A549 (cell line): ENCODE results near the gene NFIA. TPM values are rescaled to one million over a fixed set of nuclear protein-coding genes. Genes with fewer than 3 reads are reported as not detected.

ENCODE experiments used
- ATAC-seq, 2 experiments: fragments of 200-7000 bp in 1 of 2; fragments of >200 bp in 1 of 2; cut with Nextera tagmentation in 1 of 2; cut with Tn5 transposase in 1 of 2; 3 replicates each; pipeline versions ENCODE4 v1.8.0 to v1.9.1; 2018 to 2020; ENCODE audit warnings: mild to moderate bottlenecking in 1 of 2, moderate library complexity in 1 of 2
- CTCF ChIA-PET: fragments of 300-600 bp; sonication (Branson Sonifier 250); formaldehyde crosslinking; extraction: SDS; loops from one replicate; lab custom pipeline; 2021; ENCODE audit warnings: antibody characterized with exemption, inconsistent platforms; lab: Yijun Ruan, JAX
- POLR2A ChIA-PET: fragments of 350-600 bp; formaldehyde crosslinking; extraction: SDS; loops from one replicate; lab custom pipeline; 2021; ENCODE audit warnings: antibody characterized with exemption, inconsistent platforms; lab: Yijun Ruan, JAX
- DNase-seq, 2 experiments: peaks; one replicate each; pipeline versions ENCODE4 v3.0.0 to v3.0.0-alpha.2; 2011 to 2016; ENCODE audit warnings: low read depth in 1 of 2, low spot score in 1 of 2
- FAIRE-seq: peaks from 2 replicates; lab custom pipeline; 2011; peaks lifted over from hg19 to GRCh38; lab: Jason Lieb, UNC
- H3K27ac ChIP-seq, 2 experiments: fragments of >200 bp; sonication (Bioruptor Twin); formaldehyde crosslinking; 3 replicates each; pipeline ENCODE4 v1.5.1; 2016 to 2017
- H3K4me1 ChIP-seq: fragments of >200 bp; sonication (Bioruptor Twin); formaldehyde crosslinking; 3 replicates; pipeline ENCODE4 v1.6.1; 2016
- H3K4me2 ChIP-seq: fragments of >200 bp; sonication (Bioruptor Twin); formaldehyde crosslinking; 3 replicates; pipeline ENCODE4 v1.6.1; 2016
- H3K4me3 ChIP-seq: fragments of >200 bp; sonication (Bioruptor Twin); formaldehyde crosslinking; 3 replicates; pipeline ENCODE4 v1.5.1; 2016
- H3K9me3 ChIP-seq: fragments of >200 bp; sonication (Bioruptor Twin); formaldehyde crosslinking; 3 replicates; pipeline ENCODE4 v1.6.1; 2016
- BHLHE40 ChIP-seq: IDR thresholded peaks from 2 replicates; pipeline ENCODE4 v1.6.1; 2012; ENCODE audit warnings: low read depth, low read length, inconsistent platforms
- EHF ChIP-seq: fragments of 250-450 bp; sonication (Bioruptor Pico); IDR thresholded peaks from 2 replicates; pipeline ENCODE4 v1.5.0; 2020; ENCODE audit warnings: mild to moderate bottlenecking
- FOSL2 ChIP-seq, 2 experiments: fragments of 450-650 bp in 1 of 2; fragments of >200 bp in 1 of 2; sonication (Bioruptor Twin) in 1 of 2; formaldehyde crosslinking; IDR thresholded peaks; 2 replicates each; pipeline versions ENCODE4 v1.5.0 to v1.6.1; 2016 to 2020; ENCODE audit warnings: mild to moderate bottlenecking in 1 of 2, moderate library complexity in 1 of 2
- FOXS1 ChIP-seq: fragments of 250-450 bp; sonication (Bioruptor Pico); IDR thresholded peaks from 2 replicates; pipeline ENCODE4 v1.5.0; 2020; ENCODE audit warnings: mild to moderate bottlenecking, moderate library complexity
- GATA3 ChIP-seq: IDR thresholded peaks from 2 replicates; pipeline ENCODE4 v1.6.1; 2012; ENCODE audit warnings: borderline replicate concordance
- HOXB13 ChIP-seq: fragments of 250-450 bp; sonication (Bioruptor Pico); IDR thresholded peaks from 2 replicates; pipeline ENCODE4 v1.5.0; 2020; ENCODE audit warnings: low read depth, mild to moderate bottlenecking, moderate library complexity
- JUN ChIP-seq, 2 experiments: fragments of >200 bp; sonication (Bioruptor Twin); formaldehyde crosslinking; IDR thresholded peaks; 2 replicates in 1 of 2; 3 replicates in 1 of 2; pipeline ENCODE4 v1.6.1; 2016 to 2017
- KDM5A ChIP-seq: fragments of 200-600 bp; sonication (generic); IDR thresholded peaks from 2 replicates; pipeline ENCODE4 v1.6.1; 2016; ENCODE audit warnings: antibody characterized with exemption, mild to moderate bottlenecking
- PHF8 ChIP-seq: fragments of 200-600 bp; sonication (generic); IDR thresholded peaks from 2 replicates; pipeline ENCODE4 v1.6.1; 2016; ENCODE audit warnings: low read depth, mild to moderate bottlenecking, antibody characterized with exemption, moderate library complexity, borderline replicate concordance
- POLR2AphosphoS2 ChIP-seq: conservative IDR thresholded peaks from 2 replicates; pipeline ENCODE4 v1.6.1; 2012; ENCODE audit warnings: low read length, improper control_type of control experiment, inconsistent platforms
- TFCP2L1 ChIP-seq: fragments of 250-450 bp; sonication (Bioruptor Pico); IDR thresholded peaks from 2 replicates; pipeline ENCODE4 v1.5.0; 2021; ENCODE audit warnings: mild to moderate bottlenecking
- WGBS: methylation state at CpG from one replicate; pipeline ENCODE4 v1.1.6; 2017; ENCODE audit errors: missing lambda C conversion rate; 5-methylcytosine and 5-hydroxymethylcytosine counted together
- polyA plus RNA-seq, 4 experiments: library from polyadenylated mRNA; depleted of rRNA in 3 of 4; stranded (reverse); fragments of >200 nt; fragmentation: RNase III in 1 of 4; extraction: RNeasy Plus Mini Kit Qiagen cat#74134 plus additional on column Dnase treatment in 1 of 4; gene quantifications; 2 replicates in 3 of 4; 3 replicates in 1 of 4; pipeline ENCODE4 v1.2.3, GENCODE V29; 2011 to 2017
- TF ChIP-seq, protein P1 (sequence below): IDR thresholded peaks from 2 replicates; pipeline ENCODE4 v1.6.1; 2012
- TF ChIP-seq, protein P2 (sequence below): fragments of 450-650 bp; IDR thresholded peaks from 2 replicates; pipeline ENCODE4 v1.6.1; 2014; ENCODE audit warnings: antibody characterized with exemption
- TF ChIP-seq, protein P3 (sequence below): fragments of >200 bp; sonication (Bioruptor Twin); formaldehyde crosslinking; IDR thresholded peaks from 2 replicates; pipeline ENCODE4 v1.6.1; 2016
- TF ChIP-seq, protein P4 (sequence below): fragments of >200 bp; sonication (Bioruptor Twin); formaldehyde crosslinking; IDR thresholded peaks from 3 replicates; pipeline ENCODE4 v1.5.1; 2016
- TF ChIP-seq, protein P5 (sequence below): fragments of 200-600 bp; sonication (generic); IDR thresholded peaks from 2 replicates; pipeline ENCODE4 v1.6.1; 2016; ENCODE audit warnings: antibody characterized with exemption, mild to moderate bottlenecking, moderate library complexity

The NFIA gene
- polyA plus RNA-seq, 2 of the 4 experiments (the other 2 are of a cell fraction), result 6.5 to 25.8 TPM

DNA sequence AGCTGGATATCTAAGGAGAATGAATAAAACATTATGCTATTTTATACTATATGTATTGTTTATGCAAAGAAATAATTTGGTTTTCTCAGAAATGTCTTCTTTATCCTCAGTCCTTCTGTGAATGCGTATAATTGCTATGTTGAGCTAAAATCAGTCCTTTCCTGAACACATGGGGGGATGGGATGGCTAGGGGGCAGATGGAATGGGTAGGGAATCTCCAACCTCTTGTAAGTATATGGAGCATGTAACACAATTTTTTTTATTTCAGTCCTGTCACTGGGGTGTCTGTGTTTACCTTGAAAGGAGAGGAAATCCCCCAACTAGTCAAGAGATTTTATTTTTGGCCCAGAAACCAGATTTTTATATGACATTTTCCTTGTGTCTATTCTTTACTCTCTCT lies 291.8 kb downstream of the NFIA start:
- POLR2A ChIA-PET, result no interaction called here
- FAIRE-seq (no peak), ATAC-seq (no peak)

DNA sequence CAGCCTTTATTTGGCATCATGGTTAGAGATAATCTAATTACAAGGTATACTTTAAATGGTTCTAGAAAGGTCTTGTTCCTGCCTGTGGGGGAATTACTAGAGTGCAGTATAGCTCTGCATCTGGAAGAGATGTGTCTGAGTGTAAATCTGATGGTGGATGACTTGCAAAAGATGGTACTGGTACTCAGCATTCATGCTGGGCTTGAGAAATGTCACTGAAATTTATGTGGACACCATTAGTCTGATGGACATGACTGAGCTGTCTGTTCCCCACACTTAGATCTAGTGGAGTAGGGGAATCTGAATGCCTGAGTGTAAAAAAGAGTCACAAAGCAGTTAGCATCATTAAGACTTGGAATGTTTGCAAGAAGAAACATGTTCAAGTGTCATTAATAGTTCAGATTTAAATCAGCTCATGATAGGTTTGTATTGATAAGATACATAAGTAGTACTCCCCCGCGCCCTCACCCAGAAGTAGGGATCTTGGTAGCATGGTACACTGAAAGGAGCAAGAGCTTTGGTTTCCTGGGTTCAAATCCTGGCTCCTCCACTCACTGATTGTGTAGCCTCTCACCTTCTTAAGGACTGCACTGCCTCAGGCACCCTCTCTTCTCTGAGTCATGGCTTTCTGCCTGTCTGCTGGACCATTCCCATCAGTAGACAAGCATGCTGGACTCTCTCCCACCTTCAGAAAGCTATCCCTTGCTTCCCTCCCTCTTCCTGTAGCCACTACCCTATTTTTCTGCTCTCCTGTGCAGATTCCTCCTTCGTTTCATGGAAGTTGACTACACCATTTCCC lies 292.9 kb downstream of the NFIA start:
- Histone ChIP-seq H3K4me1 (no peaks in the 10 kb centered on the region; the same call in 2 of the 3 replicates), H3K4me2 (no peak overlapping the region), H3K27ac (no peak overlapping the region), H3K9me3 (no peaks in the 10 kb centered on the region), H3K4me3 (no peak overlapping the region)
- FAIRE-seq (no peak), DNase-seq (no peak), ATAC-seq (no peak)
- POLR2A ChIA-PET, result no interaction called here
- 96% methylated on average over 3 of the region's 3 CpGs for WGBS
- TF ChIP-seq, protein P1, sequence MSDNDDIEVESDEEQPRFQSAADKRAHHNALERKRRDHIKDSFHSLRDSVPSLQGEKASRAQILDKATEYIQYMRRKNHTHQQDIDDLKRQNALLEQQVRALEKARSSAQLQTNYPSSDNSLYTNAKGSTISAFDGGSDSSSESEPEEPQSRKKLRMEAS, result no peak
- TF ChIP-seq JUN (IDR thresholded peaks at IDR 0.05) (no peak), PHF8 (no peak)
- CTCF ChIA-PET, result no interaction called here

More for the DNA sequence above, 291.8 kb downstream of the NFIA start:
- Histone ChIP-seq H3K27ac (no peak overlapping the region), H3K9me3 (no peaks in the 10 kb centered on the region), H3K4me3 (no peak overlapping the region)
- no peak for DNase-seq
- CTCF ChIA-PET, result interaction anchor here (0.6 kb wide), 1 partner anchor 1407 kb away, joined by 3 read pairs; no protein-coding TSS in a partner anchor
- TF ChIP-seq TFCP2L1 (no peak), FOXS1 (CRISPR knock-in tag) (no peak), FOSL2 (IDR thresholded peaks at IDR 0.05) (no peak), FOSL2 (CRISPR knock-in tag; IDR thresholded peaks at IDR 0.05) (no peak), KDM5A (no peak), BHLHE40 (no peak), EHF (CRISPR knock-in tag) (no peak), POLR2AphosphoS2 (no peak), GATA3 (no peak), HOXB13 (CRISPR knock-in tag) (no peak)
- TF ChIP-seq, protein P2, sequence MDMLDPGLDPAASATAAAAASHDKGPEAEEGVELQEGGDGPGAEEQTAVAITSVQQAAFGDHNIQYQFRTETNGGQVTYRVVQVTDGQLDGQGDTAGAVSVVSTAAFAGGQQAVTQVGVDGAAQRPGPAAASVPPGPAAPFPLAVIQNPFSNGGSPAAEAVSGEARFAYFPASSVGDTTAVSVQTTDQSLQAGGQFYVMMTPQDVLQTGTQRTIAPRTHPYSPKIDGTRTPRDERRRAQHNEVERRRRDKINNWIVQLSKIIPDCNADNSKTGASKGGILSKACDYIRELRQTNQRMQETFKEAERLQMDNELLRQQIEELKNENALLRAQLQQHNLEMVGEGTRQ, result no peak
- TF ChIP-seq, protein P3, sequence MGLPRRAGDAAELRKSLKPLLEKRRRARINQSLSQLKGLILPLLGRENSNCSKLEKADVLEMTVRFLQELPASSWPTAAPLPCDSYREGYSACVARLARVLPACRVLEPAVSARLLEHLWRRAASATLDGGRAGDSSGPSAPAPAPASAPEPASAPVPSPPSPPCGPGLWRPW, result no peak
- TF ChIP-seq, protein P1, result no peak
- TF ChIP-seq, protein P4, sequence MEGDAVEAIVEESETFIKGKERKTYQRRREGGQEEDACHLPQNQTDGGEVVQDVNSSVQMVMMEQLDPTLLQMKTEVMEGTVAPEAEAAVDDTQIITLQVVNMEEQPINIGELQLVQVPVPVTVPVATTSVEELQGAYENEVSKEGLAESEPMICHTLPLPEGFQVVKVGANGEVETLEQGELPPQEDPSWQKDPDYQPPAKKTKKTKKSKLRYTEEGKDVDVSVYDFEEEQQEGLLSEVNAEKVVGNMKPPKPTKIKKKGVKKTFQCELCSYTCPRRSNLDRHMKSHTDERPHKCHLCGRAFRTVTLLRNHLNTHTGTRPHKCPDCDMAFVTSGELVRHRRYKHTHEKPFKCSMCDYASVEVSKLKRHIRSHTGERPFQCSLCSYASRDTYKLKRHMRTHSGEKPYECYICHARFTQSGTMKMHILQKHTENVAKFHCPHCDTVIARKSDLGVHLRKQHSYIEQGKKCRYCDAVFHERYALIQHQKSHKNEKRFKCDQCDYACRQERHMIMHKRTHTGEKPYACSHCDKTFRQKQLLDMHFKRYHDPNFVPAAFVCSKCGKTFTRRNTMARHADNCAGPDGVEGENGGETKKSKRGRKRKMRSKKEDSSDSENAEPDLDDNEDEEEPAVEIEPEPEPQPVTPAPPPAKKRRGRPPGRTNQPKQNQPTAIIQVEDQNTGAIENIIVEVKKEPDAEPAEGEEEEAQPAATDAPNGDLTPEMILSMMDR, result no peak
- TF ChIP-seq, protein P5, sequence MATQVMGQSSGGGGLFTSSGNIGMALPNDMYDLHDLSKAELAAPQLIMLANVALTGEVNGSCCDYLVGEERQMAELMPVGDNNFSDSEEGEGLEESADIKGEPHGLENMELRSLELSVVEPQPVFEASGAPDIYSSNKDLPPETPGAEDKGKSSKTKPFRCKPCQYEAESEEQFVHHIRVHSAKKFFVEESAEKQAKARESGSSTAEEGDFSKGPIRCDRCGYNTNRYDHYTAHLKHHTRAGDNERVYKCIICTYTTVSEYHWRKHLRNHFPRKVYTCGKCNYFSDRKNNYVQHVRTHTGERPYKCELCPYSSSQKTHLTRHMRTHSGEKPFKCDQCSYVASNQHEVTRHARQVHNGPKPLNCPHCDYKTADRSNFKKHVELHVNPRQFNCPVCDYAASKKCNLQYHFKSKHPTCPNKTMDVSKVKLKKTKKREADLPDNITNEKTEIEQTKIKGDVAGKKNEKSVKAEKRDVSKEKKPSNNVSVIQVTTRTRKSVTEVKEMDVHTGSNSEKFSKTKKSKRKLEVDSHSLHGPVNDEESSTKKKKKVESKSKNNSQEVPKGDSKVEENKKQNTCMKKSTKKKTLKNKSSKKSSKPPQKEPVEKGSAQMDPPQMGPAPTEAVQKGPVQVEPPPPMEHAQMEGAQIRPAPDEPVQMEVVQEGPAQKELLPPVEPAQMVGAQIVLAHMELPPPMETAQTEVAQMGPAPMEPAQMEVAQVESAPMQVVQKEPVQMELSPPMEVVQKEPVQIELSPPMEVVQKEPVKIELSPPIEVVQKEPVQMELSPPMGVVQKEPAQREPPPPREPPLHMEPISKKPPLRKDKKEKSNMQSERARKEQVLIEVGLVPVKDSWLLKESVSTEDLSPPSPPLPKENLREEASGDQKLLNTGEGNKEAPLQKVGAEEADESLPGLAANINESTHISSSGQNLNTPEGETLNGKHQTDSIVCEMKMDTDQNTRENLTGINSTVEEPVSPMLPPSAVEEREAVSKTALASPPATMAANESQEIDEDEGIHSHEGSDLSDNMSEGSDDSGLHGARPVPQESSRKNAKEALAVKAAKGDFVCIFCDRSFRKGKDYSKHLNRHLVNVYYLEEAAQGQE, result no peak
- TF ChIP-seq, all 56 proteins: peak for 0
- 94% methylated on average over 1 of the region's 1 CpG for WGBS
- no peak overlapping the region for H3K4me2 ChIP-seq
- H3K4me1 ChIP-seq, result no peaks in the 10 kb centered on the region; the same call in 2 of the 3 replicates
